Endothelial cell of umbilical vein (primary cell): Measurements from ENCODE around the gene AATF. TPM values are rescaled to one million over a fixed set of nuclear protein-coding genes. Genes with fewer than 3 reads are reported as not detected.

Experiments
- BruUV-seq: library from RNA; stranded (reverse); fragments of 400-500 nt; replicated peaks from 2 replicates; lab custom pipeline; 2021; lab: Mats Ljungman, UMichigan
- CTCF ChIA-PET: fragments of 300-600, 350-600 bp; sonication (Branson Sonifier 250); formaldehyde crosslinking; loops from one replicate; lab custom pipeline; 2021; ENCODE audit warnings: antibody characterized with exemption, inconsistent platforms; lab: Charles Lee
- POLR2A ChIA-PET: fragments of 300-600, 350-600 bp; sonication (Branson Sonifier 250); formaldehyde crosslinking; loops from one replicate; lab custom pipeline; 2021; ENCODE audit warnings: antibody characterized with exemption, inconsistent platforms; lab: Charles Lee
- DNase-seq: peaks from one replicate; pipeline ENCODE4 v3.0.0-alpha.2; 2011; ENCODE audit warnings: low read depth, low spot score
- FAIRE-seq: peaks from 2 replicates; lab custom pipeline; 2011; peaks lifted over from hg19 to GRCh38; lab: Jason Lieb, UNC
- H2AFZ ChIP-seq: 2 replicates; pipeline ENCODE4 v1.6.0; 2012; ENCODE audit warnings: low read depth, low read length, control low read depth, inconsistent platforms
- H3K27ac ChIP-seq: 2 replicates; pipeline ENCODE4 v1.5.1; 2011; ENCODE audit warnings: low read depth, mild to moderate bottlenecking, control low read depth, low read length, moderate library complexity; ENCODE audit not compliant: insufficient read depth
- H3K27me3 ChIP-seq, 2 experiments: 2 replicates each; pipeline versions ENCODE4 v1.6.0 to v1.6.1; 2011; ENCODE audit warnings: low read length in 2 of 2, mixed read lengths in 1 of 2; ENCODE audit not compliant: control insufficient read depth in 2 of 2, insufficient read depth in 2 of 2
- H3K36me3 ChIP-seq, 2 experiments: 2 replicates in 1 of 2; 3 replicates in 1 of 2; pipeline ENCODE4 v1.5.1; 2011; ENCODE audit warnings: low read length in 2 of 2, mild to moderate bottlenecking in 1 of 2, moderate library complexity in 1 of 2; ENCODE audit not compliant: control insufficient read depth in 2 of 2, insufficient read depth in 2 of 2; ENCODE audit errors: extremely low read depth in 1 of 2
- H3K4me1 ChIP-seq: 3 replicates; pipeline ENCODE4 v1.5.1; 2011; ENCODE audit warnings: mild to moderate bottlenecking, low read length; ENCODE audit not compliant: control insufficient read depth, insufficient read depth; ENCODE audit errors: extremely low read depth
- H3K4me2 ChIP-seq: 2 replicates; pipeline ENCODE4 v1.6.1; 2011; ENCODE audit warnings: low read length, control low read depth, mixed read lengths; ENCODE audit not compliant: insufficient read depth
- H3K4me3 ChIP-seq, 3 experiments: fragments of 200-600 bp in 1 of 3; sonication (generic), shearing (Covaris generic) in 1 of 3; replicated peaks in 1 of 3; 2 replicates each; pipeline ENCODE4 v1.5.1; 2011 to 2016; ENCODE audit warnings: control low read depth in 3 of 3, low read length in 3 of 3, mild to moderate bottlenecking in 2 of 3, inconsistent platforms in 1 of 3, low read depth in 1 of 3, moderate library complexity in 1 of 3; ENCODE audit not compliant: insufficient read depth in 1 of 3
- H3K79me2 ChIP-seq: 2 replicates; pipeline ENCODE4 v1.6.0; 2012; ENCODE audit warnings: low read length, inconsistent platforms; ENCODE audit not compliant: control insufficient read depth, insufficient read depth
- H3K9ac ChIP-seq: replicated peaks from 2 replicates; pipeline ENCODE3; 2011; ENCODE audit warnings: low read length, control low read depth; ENCODE audit not compliant: insufficient read depth; ENCODE audit errors: extremely low read depth
- H3K9me1 ChIP-seq: replicated peaks from 3 replicates; pipeline ENCODE4 v1.6.0; 2011; ENCODE audit warnings: mild to moderate bottlenecking, low read length; ENCODE audit not compliant: control insufficient read depth, insufficient read depth; ENCODE audit errors: extremely low read depth
- H3K9me3 ChIP-seq: replicated peaks from 2 replicates; pipeline ENCODE4 v1.5.1; 2012; ENCODE audit warnings: low read length, inconsistent platforms; ENCODE audit not compliant: control insufficient read depth, insufficient read depth
- H4K20me1 ChIP-seq: replicated peaks from 2 replicates; pipeline ENCODE3; 2011; ENCODE audit warnings: mild to moderate bottlenecking, low read length; ENCODE audit not compliant: control insufficient read depth, insufficient read depth; ENCODE audit errors: extremely low read depth
- EZH2 ChIP-seq: IDR thresholded peaks from 2 replicates; pipeline ENCODE4 v1.6.1; 2012; ENCODE audit warnings: borderline replicate concordance, low read depth, mild to moderate bottlenecking, moderate library complexity, low read length, inconsistent platforms; ENCODE audit not compliant: severe bottlenecking
- FOS ChIP-seq: IDR thresholded peaks from 2 replicates; pipeline ENCODE4 v1.6.1; 2011; ENCODE audit warnings: mild to moderate bottlenecking, low read length, moderate library complexity, borderline replicate concordance; ENCODE audit not compliant: insufficient read depth
- GATA2 ChIP-seq: IDR thresholded peaks from 2 replicates; pipeline ENCODE4 v1.7.0; 2011; ENCODE audit warnings: low read depth, mild to moderate bottlenecking, moderate library complexity, mixed read lengths, low read length; ENCODE audit not compliant: insufficient read length, insufficient read depth
- JUN ChIP-seq: IDR thresholded peaks from 2 replicates; pipeline ENCODE4 v1.6.1; 2011; ENCODE audit warnings: borderline replicate concordance, low read depth; ENCODE audit not compliant: insufficient read length, insufficient read depth
- MYC ChIP-seq: IDR thresholded peaks from one replicate; pipeline ENCODE4 v1.6.1; 2011; ENCODE audit warnings: mild to moderate bottlenecking, low read depth, low read length
- POLR2A ChIP-seq: IDR thresholded peaks from 2 replicates; pipeline ENCODE4 v1.6.1; 2012; ENCODE audit warnings: low read depth, mild to moderate bottlenecking, control low read depth, low read length
- POLR2AphosphoS5 ChIP-seq: IDR thresholded peaks from 2 replicates; pipeline ENCODE4 v1.6.1; 2012; ENCODE audit warnings: low read depth, mild to moderate bottlenecking, control low read depth, low read length, moderate library complexity; ENCODE audit not compliant: insufficient read depth
- dilution Hi-C: fragments of 300-500 bp; cut with MboI; formaldehyde crosslinking; loops from one replicate; pipeline ENCODE4 v1.15.0; 2019; ENCODE audit warnings: low sequenced_read_pairs; ENCODE audit not compliant: extremely low pct_ligation_motif_present
- intact Hi-C: fragments of 100-400 bp; cut with micrococcal nuclease; formaldehyde crosslinking; loops from one replicate; pipeline ENCODE4 v1.10.0; 2022
- polyA plus RNA-seq, 4 experiments: library from polyadenylated mRNA; depleted of rRNA in 3 of 4; stranded (reverse) in 3 of 4; unstranded in 1 of 4; fragments of >200 nt; gene quantifications; 2 replicates each; pipeline versions ENCODE4 v1.2.1 to v1.2.3, GENCODE V29; 2011 to 2012; ENCODE audit warnings: missing spikeins in 1 of 4
- total RNA-seq: library from RNA; stranded (reverse); gene quantifications from 2 replicates; pipeline ENCODE4 v1.2.3, GENCODE V29; 2021
- TF ChIP-seq, protein P1 (sequence below), 2 donors: IDR thresholded peaks; 1 replicate in 1 of 2; 2 replicates in 1 of 2; pipeline ENCODE4 v1.5.1; 2011; ENCODE audit warnings: low read length in 2 of 2, mild to moderate bottlenecking in 2 of 2, moderate library complexity in 2 of 2, control low read depth in 1 of 2, inconsistent platforms in 1 of 2, low read depth in 1 of 2; ENCODE audit not compliant: insufficient read depth in 1 of 2; ENCODE audit errors: extremely low read depth in 1 of 2
- TF ChIP-seq, protein P2 (sequence below): IDR thresholded peaks from 2 replicates; pipeline ENCODE4 v1.6.1; 2011; ENCODE audit not compliant: insufficient read depth, insufficient read length

The AATF gene
- total and polyA plus RNA-seq, 2 donors (not counting 3 experiments of a cell fraction or from before 2014, with no cell fraction given), result 15.7 to 47.2 TPM

DNA sequence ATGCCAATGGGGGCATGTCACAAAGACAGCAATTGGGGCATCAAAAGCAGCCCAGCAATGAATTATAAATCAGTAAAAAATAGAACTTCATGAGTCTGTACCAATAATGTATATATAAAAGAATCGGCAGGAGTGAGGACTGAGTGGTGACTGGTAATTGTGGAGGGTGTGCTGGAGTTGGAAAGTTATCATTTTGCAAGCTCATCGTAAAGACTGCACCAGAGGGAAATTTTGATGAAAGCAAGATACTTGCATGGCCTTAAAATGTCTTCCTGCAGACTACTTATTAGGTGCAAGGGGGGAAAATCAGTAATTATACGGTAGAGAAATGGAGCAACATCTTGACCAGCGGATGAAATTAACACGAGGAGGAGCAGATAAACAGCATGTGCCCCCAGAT lies 138.9 kb downstream of the AATF start:
- BruUV-seq, result no TSS peak
- H4K20me1 ChIP-seq, result no peaks in the 10 kb centered on the region
- H3K27me3 ChIP-seq, result no peaks in the 10 kb centered on the region
- no peaks in the 10 kb centered on the region for H3K9me3 ChIP-seq
- H2AFZ ChIP-seq, result no peak overlapping the region
- H3K27ac ChIP-seq, result no peak overlapping the region
- POLR2A ChIA-PET, result no interaction called here
- H3K36me3 ChIP-seq, result peaks cover 6 to 16% of the 10 kb centered on the region in 2 experiments
- peaks cover 10% of the 10 kb centered on the region for H3K4me1 ChIP-seq
- TF ChIP-seq JUN (no peak), POLR2AphosphoS5 (no peak), FOS (no peak), MYC (no peak), GATA2 (no peak), EZH2 (no peak), POLR2A (no peak)
- TF ChIP-seq, protein P1, sequence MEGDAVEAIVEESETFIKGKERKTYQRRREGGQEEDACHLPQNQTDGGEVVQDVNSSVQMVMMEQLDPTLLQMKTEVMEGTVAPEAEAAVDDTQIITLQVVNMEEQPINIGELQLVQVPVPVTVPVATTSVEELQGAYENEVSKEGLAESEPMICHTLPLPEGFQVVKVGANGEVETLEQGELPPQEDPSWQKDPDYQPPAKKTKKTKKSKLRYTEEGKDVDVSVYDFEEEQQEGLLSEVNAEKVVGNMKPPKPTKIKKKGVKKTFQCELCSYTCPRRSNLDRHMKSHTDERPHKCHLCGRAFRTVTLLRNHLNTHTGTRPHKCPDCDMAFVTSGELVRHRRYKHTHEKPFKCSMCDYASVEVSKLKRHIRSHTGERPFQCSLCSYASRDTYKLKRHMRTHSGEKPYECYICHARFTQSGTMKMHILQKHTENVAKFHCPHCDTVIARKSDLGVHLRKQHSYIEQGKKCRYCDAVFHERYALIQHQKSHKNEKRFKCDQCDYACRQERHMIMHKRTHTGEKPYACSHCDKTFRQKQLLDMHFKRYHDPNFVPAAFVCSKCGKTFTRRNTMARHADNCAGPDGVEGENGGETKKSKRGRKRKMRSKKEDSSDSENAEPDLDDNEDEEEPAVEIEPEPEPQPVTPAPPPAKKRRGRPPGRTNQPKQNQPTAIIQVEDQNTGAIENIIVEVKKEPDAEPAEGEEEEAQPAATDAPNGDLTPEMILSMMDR (IDR thresholded peaks at IDR 0.05; ENCODE audit: extremely low read depth in 1 of 2, insufficient read depth in 1 of 2, low read depth in 1 of 2, low read length in 2 of 2), result no peak
- TF ChIP-seq, protein P2, sequence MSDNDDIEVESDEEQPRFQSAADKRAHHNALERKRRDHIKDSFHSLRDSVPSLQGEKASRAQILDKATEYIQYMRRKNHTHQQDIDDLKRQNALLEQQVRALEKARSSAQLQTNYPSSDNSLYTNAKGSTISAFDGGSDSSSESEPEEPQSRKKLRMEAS, result no peak
- no peaks in the 10 kb centered on the region for H3K9me1 ChIP-seq
- DNase-seq (no peak), FAIRE-seq (no peak)
- H3K9ac ChIP-seq, result no peak overlapping the region
- H3K4me3 ChIP-seq, result no peak overlapping the region
- dilution Hi-C loops (no loop called here), intact Hi-C loops (no loop called here)
- H3K4me2 ChIP-seq, result no peak overlapping the region
- CTCF ChIA-PET, result no interaction called here
- H3K79me2 ChIP-seq, result no peaks in the 10 kb centered on the region
